HS-27A (cell line): ENCODE measurements around the gene LAMA5.

Experiments
- DNase-seq: peaks from one replicate; pipeline ENCODE4 v3.0.0-alpha.2; 2012; ENCODE audit warnings: low read depth, missing footprints

Gene LAMA5

GRCh38 chr20:62360854-62361798 is 6.0 kb downstream of the LAMA5 start:
- DNase-seq: no peak

GRCh38 chr20:62359491-62360121 is 7.5 kb downstream of the LAMA5 start:
- DNase-seq: no peak

- no peak for DNase-seq
Observed at GRCh38 chr20:62359043-62359490, 8.0 kb downstream of the LAMA5 start.

- DNase-seq: no peak
Observed at GRCh38 chr20:62358171-62359042, 8.7 kb downstream of the LAMA5 start.

GRCh38 chr20:62357681-62358080 is 9.4 kb downstream of the LAMA5 start:
- DNase-seq: no peak

- no peak for DNase-seq
Observed at GRCh38 chr20:62357187-62357667, 9.9 kb downstream of the LAMA5 start.

- DNase-seq: no peak
Observed at GRCh38 chr20:62356589-62357186, 10.4 kb downstream of the LAMA5 start.

- no peak for DNase-seq
Observed at GRCh38 chr20:62355878-62356588, 11.1 kb downstream of the LAMA5 start.

- DNase-seq: no peak
Observed at GRCh38 chr20:62355516-62355877, 11.6 kb downstream of the LAMA5 start.

- DNase-seq: no peak
Observed at GRCh38 chr20:62354811-62355341, 12.2 kb downstream of the LAMA5 start.

GRCh38 chr20:62354031-62354808 is 12.9 kb downstream of the LAMA5 start:
- no peak for DNase-seq

- DNase-seq: no peak
Observed at GRCh38 chr20:62353289-62354030, 13.7 kb downstream of the LAMA5 start.

GRCh38 chr20:62352402-62353288 is 14.5 kb downstream of the LAMA5 start:
- no peak for DNase-seq

GRCh38 chr20:62351469-62352401 is 15.4 kb downstream of the LAMA5 start:
- DNase-seq: no peak

GRCh38 chr20:62350629-62351422 is 16.3 kb downstream of the LAMA5 start:
- no peak for DNase-seq

GRCh38 chr20:62350098-62350628 is 16.9 kb downstream of the LAMA5 start:
- no peak for DNase-seq
